Measurements from ENCODE around the gene DAPK2. TPM values are rescaled to one million over a fixed set of nuclear protein-coding genes. Genes with fewer than 3 reads are reported as not detected.

The DAPK2 gene
- polyA plus RNA-seq, 1 of the 3 experiments (the other 2 are of a cell fraction) = 1.4 TPM

GRCh38 chr15:64023220-64023619, 23.1 kb downstream of the DAPK2 start:
- CTCF ChIA-PET = interaction anchor here (1.2 to 1.5 kb wide), 4 partner anchors 10 to 271 kb away, joined by 3 to 4 read pairs (median 4); no protein-coding TSS in a partner anchor
- H3F3A ChIP-seq (replicated peaks; ENCODE audit: insufficient read depth) = peaks cover 2% of the 10 kb centered on the region
- no peak for DNase-seq
- H3K4me1 ChIP-seq (ENCODE audit: control insufficient read depth in 1 of 2, insufficient read depth in 2 of 2, low read depth in 1 of 2, low read length in 1 of 2) = no peaks in the 10 kb centered on the region
- no peaks in the 10 kb centered on the region for H3K36me3 ChIP-seq (replicated peaks in 1 of 2; ENCODE audit: control insufficient read depth in 1 of 2, insufficient read depth in 2 of 2, low read length in 1 of 2)
- H3K9me3 ChIP-seq = no peaks in the 10 kb centered on the region
- H3K4me2 ChIP-seq = no peak overlapping the region
- no peaks in the 10 kb centered on the region for H3K27me3 ChIP-seq (ENCODE audit: insufficient read depth)
- no peaks in the 10 kb centered on the region for H3K79me2 ChIP-seq (ENCODE audit: insufficient read depth)
- H4K20me1 ChIP-seq (ENCODE audit: insufficient read depth) = no peaks in the 10 kb centered on the region
- no peak overlapping the region for H3K27ac ChIP-seq (ENCODE audit: low read depth in 2 of 2, low read length in 1 of 2)
- POLR2A ChIA-PET = no interaction called here
- H3K4me3 ChIP-seq (ENCODE audit: low read depth in 2 of 2, low read length in 1 of 2) = no peak overlapping the region
- TF ChIP-seq YY1 (IDR thresholded peaks at IDR 0.05; ENCODE audit: low read depth) (no peak), SIN3A (IDR thresholded peaks at IDR 0.05; ENCODE audit: borderline replicate concordance, low read depth, low read length) (no peak), POLR2AphosphoS5 (IDR thresholded peaks at IDR 0.05; ENCODE audit: low read depth, low read length) (no peak), GATA2 (CRISPR knock-in tag; IDR thresholded peaks at IDR 0.05) (no peak), REST (IDR thresholded peaks at IDR 0.05; ENCODE audit: low read depth, low read length) (no peak), JUND (IDR thresholded peaks at IDR 0.05) (no peak), RFX5 (IDR thresholded peaks at IDR 0.05; ENCODE audit: low read length) (no peak), MEF2A (IDR thresholded peaks at IDR 0.05; ENCODE audit: borderline replicate concordance, low read depth) (no peak), TAF1 (IDR thresholded peaks at IDR 0.05; ENCODE audit: borderline replicate concordance, low read depth, low read length) (no peak), ELF1 (IDR thresholded peaks at IDR 0.05) (no peak), RXRA (IDR thresholded peaks at IDR 0.05; ENCODE audit: borderline replicate concordance, low read depth) (no peak), MXI1 (IDR thresholded peaks at IDR 0.05; ENCODE audit: low read depth, low read length) (no peak), RCOR1 (IDR thresholded peaks at IDR 0.05; ENCODE audit: low read length) (no peak), IRF3 (IDR thresholded peaks at IDR 0.05; ENCODE audit: low read depth, low read length) (no peak)
- no peak overlapping the region for H3K9ac ChIP-seq
- 88% methylated on average over 1 of the region's 1 CpG for WGBS (ENCODE audit: low lambda C conversion rate)
- H2AFZ ChIP-seq (ENCODE audit: low read depth) = no peak overlapping the region
- no peaks in the 10 kb centered on the region for H3K9me2 ChIP-seq

- Histone ChIP-seq H3K9me3 (no peaks in the 10 kb centered on the region), H3K4me1 (ENCODE audit: control insufficient read depth in 1 of 2, insufficient read depth in 2 of 2, low read depth in 1 of 2, low read length in 1 of 2) (no peaks in the 10 kb centered on the region), H3K27ac (ENCODE audit: low read depth in 2 of 2, low read length in 1 of 2) (no peak overlapping the region), H3K9ac (no peak overlapping the region), H3K36me3 (replicated peaks in 1 of 2; ENCODE audit: control insufficient read depth in 1 of 2, insufficient read depth in 2 of 2, low read length in 1 of 2) (no peaks in the 10 kb centered on the region), H3K4me2 (no peak overlapping the region), H3K79me2 (ENCODE audit: insufficient read depth) (no peaks in the 10 kb centered on the region), H3F3A (replicated peaks; ENCODE audit: insufficient read depth) (no peaks in the 10 kb centered on the region), H3K4me3 (ENCODE audit: low read depth in 2 of 2, low read length in 1 of 2) (no peak overlapping the region), H2AFZ (ENCODE audit: low read depth) (no peak overlapping the region), H3K9me2 (no peaks in the 10 kb centered on the region), H3K27me3 (ENCODE audit: insufficient read depth) (no peaks in the 10 kb centered on the region), H4K20me1 (ENCODE audit: insufficient read depth) (no peaks in the 10 kb centered on the region)
- ChIA-PET POLR2A (no interaction called here), CTCF (interaction anchor here (1.2 to 1.5 kb wide), 3 partner anchors 24 to 413 kb away, joined by 3 to 4 read pairs (median 3); no protein-coding TSS in a partner anchor)
- 94% methylated on average over 6 of the region's 6 CpGs for WGBS (ENCODE audit: low lambda C conversion rate)
- DNase-seq = no peak
- no peak for TF ChIP-seq CTCF (IDR thresholded peaks at IDR 0.05)
- no peak for TF ChIP-seq EP300 (IDR thresholded peaks at IDR 0.05; ENCODE audit: borderline replicate concordance in 1 of 2, low read depth in 1 of 2, low read length in 1 of 2)
- no peak for TF ChIP-seq RAD21 (IDR thresholded peaks at IDR 0.05; ENCODE audit: low read length)
- no peak for TF ChIP-seq YY1 (IDR thresholded peaks at IDR 0.05; ENCODE audit: low read depth)
- TF ChIP-seq FOSL2 (IDR thresholded peaks at IDR 0.05; ENCODE audit: borderline replicate concordance, low read depth) = no peak
- TF ChIP-seq JUND (IDR thresholded peaks at IDR 0.05) = no peak
- no peak for TF ChIP-seq RXRA (IDR thresholded peaks at IDR 0.05; ENCODE audit: borderline replicate concordance, low read depth)
- TF ChIP-seq SMC3 (IDR thresholded peaks at IDR 0.05; ENCODE audit: low read depth, low read length) = no peak
- no peak for TF ChIP-seq CHD2 (IDR thresholded peaks at IDR 0.05; ENCODE audit: low read length, partially characterized antibody)
- no peak for TF ChIP-seq NFIC (IDR thresholded peaks at IDR 0.05; ENCODE audit: borderline replicate concordance)
- no peak for TF ChIP-seq IRF3 (IDR thresholded peaks at IDR 0.05; ENCODE audit: low read depth, low read length)
Measured at GRCh38 chr15:64022571-64022970, 23.7 kb downstream of the DAPK2 start.

All from SK-N-SH (cell line).